Endothelial cell of umbilical vein (primary cell): ENCODE measurements around the gene TOM1L2.
"Not testable (repeated sequence)": the region's sequence is repeated elsewhere in the genome, so short reads cannot be mapped to it uniquely, and the experiment has no call there.

Experiments
- JUN ChIP-seq: IDR thresholded peaks from 2 replicates; pipeline ENCODE4 v1.6.1; 2011; ENCODE audit warnings: borderline replicate concordance, low read depth; ENCODE audit not compliant: insufficient read length, insufficient read depth
- POLR2A ChIP-seq: IDR thresholded peaks from 2 replicates; pipeline ENCODE4 v1.6.1; 2012; ENCODE audit warnings: low read depth, mild to moderate bottlenecking, control low read depth, low read length
- TF ChIP-seq, protein P1 (sequence below), 2 donors: IDR thresholded peaks; 1 replicate in 1 of 2; 2 replicates in 1 of 2; pipeline ENCODE4 v1.5.1; 2011; ENCODE audit warnings: low read length in 2 of 2, mild to moderate bottlenecking in 2 of 2, moderate library complexity in 2 of 2, control low read depth in 1 of 2, inconsistent platforms in 1 of 2, low read depth in 1 of 2; ENCODE audit not compliant: insufficient read depth in 1 of 2; ENCODE audit errors: extremely low read depth in 1 of 2
- TF ChIP-seq, protein P2 (sequence below): IDR thresholded peaks from 2 replicates; pipeline ENCODE4 v1.6.1; 2011; ENCODE audit not compliant: insufficient read depth, insufficient read length

DNA sequence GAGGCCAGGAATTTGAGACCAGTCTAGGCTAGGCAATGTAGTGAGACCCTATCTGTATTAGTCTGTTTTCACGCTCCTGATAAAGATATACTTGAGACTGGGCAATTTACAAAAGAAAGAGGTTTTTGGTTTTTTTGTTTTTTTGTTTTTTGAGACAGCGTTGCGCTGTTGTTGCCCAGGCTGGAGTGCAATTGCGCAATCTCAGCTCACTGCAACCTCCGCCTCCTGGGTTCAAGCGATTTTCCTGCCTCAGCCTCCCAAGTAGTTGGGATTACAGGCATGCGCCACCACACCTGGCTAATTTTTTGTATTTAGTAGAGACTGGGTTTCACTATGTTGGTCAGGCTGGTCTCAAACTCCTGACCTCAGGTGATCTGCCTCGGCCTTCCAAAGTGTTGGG lies 23.7 kb upstream of the TOM1L2 start:
- TF ChIP-seq, protein P1, sequence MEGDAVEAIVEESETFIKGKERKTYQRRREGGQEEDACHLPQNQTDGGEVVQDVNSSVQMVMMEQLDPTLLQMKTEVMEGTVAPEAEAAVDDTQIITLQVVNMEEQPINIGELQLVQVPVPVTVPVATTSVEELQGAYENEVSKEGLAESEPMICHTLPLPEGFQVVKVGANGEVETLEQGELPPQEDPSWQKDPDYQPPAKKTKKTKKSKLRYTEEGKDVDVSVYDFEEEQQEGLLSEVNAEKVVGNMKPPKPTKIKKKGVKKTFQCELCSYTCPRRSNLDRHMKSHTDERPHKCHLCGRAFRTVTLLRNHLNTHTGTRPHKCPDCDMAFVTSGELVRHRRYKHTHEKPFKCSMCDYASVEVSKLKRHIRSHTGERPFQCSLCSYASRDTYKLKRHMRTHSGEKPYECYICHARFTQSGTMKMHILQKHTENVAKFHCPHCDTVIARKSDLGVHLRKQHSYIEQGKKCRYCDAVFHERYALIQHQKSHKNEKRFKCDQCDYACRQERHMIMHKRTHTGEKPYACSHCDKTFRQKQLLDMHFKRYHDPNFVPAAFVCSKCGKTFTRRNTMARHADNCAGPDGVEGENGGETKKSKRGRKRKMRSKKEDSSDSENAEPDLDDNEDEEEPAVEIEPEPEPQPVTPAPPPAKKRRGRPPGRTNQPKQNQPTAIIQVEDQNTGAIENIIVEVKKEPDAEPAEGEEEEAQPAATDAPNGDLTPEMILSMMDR (IDR thresholded peaks at IDR 0.05; ENCODE audit: extremely low read depth in 1 of 2, insufficient read depth in 1 of 2, low read depth in 1 of 2, low read length in 2 of 2) = not testable (repeated sequence)
- TF ChIP-seq, protein P2, sequence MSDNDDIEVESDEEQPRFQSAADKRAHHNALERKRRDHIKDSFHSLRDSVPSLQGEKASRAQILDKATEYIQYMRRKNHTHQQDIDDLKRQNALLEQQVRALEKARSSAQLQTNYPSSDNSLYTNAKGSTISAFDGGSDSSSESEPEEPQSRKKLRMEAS = not testable (repeated sequence)
- TF ChIP-seq POLR2A, JUN: not testable (repeated sequence)
